ENCODE measurements around the gene GINS2. TPM values are rescaled to one million over a fixed set of nuclear protein-coding genes. Genes with fewer than 3 reads are reported as not detected.

The GINS2 gene
- polyA plus RNA-seq, 1 of the 3 experiments (the other 2 are of a cell fraction): 9.0 TPM

DNA sequence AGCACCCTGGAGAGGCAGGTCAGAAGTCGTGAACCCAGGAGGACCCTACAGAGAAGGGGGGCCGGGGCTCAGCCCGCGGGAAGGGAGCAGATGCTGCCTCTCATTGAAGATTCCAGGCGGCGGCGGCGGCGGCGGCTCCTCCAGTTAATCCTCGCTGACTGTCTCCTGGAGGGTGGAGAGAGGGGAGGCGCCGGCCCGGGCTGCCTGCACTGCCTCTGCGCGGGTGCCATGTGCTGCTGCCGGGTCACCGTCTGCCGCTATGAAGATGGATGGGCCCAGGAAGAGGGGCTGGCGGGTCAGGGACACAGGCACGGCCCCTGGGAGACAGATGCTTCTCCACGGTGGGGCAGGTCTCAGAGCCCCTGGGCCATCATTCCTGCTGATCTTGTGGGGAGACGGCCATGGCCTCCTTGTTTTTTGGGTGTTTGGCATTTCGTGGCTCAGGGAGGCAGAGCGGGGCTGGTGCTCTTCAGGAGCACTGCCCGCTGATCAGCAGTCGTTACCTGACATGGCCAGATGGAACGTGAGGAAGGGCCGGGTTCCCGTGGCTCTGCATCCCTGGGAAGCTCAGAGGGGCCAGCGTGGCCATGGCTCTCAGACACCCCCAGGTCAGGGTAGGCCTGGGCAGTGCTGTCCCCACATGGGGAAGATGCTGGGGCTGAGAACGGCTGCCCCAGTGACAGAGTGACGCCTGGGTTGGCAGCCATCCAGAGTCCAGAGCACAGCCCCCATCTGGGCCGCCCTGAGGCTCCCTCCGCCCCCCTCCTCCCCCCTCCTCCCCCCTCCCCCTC is 36.1 kb downstream of the GINS2 start:
- Histone ChIP-seq H3K4me3 (ENCODE audit: low read depth in 2 of 2, low read length in 1 of 2) (no peak overlapping the region), H3K79me2 (ENCODE audit: insufficient read depth) (peaks cover 3% of the 10 kb centered on the region; the same call in 1 of the 2 replicates), H3K4me1 (ENCODE audit: control insufficient read depth in 1 of 2, insufficient read depth in 2 of 2, low read depth in 1 of 2, low read length in 1 of 2) (peaks cover 17 to 67% of the 10 kb centered on the region in 2 experiments), H3K4me2 (peak overlapping the region; percentile 2; the same call in 1 of the 2 replicates), H3K27me3 (ENCODE audit: insufficient read depth) (no peaks in the 10 kb centered on the region), H4K20me1 (ENCODE audit: insufficient read depth) (peaks cover 62% of the 10 kb centered on the region), H2AFZ (ENCODE audit: low read depth) (no peak overlapping the region), H3K27ac (ENCODE audit: low read depth in 2 of 2, low read length in 1 of 2) (peak overlapping the region; percentile 63 to 99), H3K9me2 (no peaks in the 10 kb centered on the region), H3K36me3 (replicated peaks in 1 of 2; ENCODE audit: control insufficient read depth in 1 of 2, insufficient read depth in 2 of 2, low read length in 1 of 2) (peaks cover 7 to 61% of the 10 kb centered on the region in 2 experiments), H3K9ac (no peak overlapping the region), H3F3A (replicated peaks; ENCODE audit: insufficient read depth) (peaks cover 17% of the 10 kb centered on the region), H3K9me3 (no peaks in the 10 kb centered on the region)
- TF ChIP-seq CHD2 (IDR thresholded peaks at IDR 0.05; ENCODE audit: low read length, partially characterized antibody) (no peak), EP300 (IDR thresholded peaks at IDR 0.05; ENCODE audit: borderline replicate concordance in 1 of 2, low read depth in 1 of 2, low read length in 1 of 2) (no peak), FOXM1 (IDR thresholded peaks at IDR 0.05; ENCODE audit: low read depth) (no peak), POLR2AphosphoS5 (IDR thresholded peaks at IDR 0.05; ENCODE audit: low read depth, low read length) (no peak), TAF1 (IDR thresholded peaks at IDR 0.05; ENCODE audit: borderline replicate concordance, low read depth, low read length) (no peak), TCF12 (IDR thresholded peaks at IDR 0.05) (no peak), MXI1 (IDR thresholded peaks at IDR 0.05; ENCODE audit: low read depth, low read length) (peak; percentile 59), NFIC (IDR thresholded peaks at IDR 0.05; ENCODE audit: borderline replicate concordance) (peak; percentile 42), NRF1 (IDR thresholded peaks at IDR 0.05; ENCODE audit: low read depth, low read length) (0 out of 2 replicates have a peak, but pooled peaks have one; percentile 41), YY1 (IDR thresholded peaks at IDR 0.05; ENCODE audit: low read depth) (no peak)
- TF ChIP-seq, protein P1, sequence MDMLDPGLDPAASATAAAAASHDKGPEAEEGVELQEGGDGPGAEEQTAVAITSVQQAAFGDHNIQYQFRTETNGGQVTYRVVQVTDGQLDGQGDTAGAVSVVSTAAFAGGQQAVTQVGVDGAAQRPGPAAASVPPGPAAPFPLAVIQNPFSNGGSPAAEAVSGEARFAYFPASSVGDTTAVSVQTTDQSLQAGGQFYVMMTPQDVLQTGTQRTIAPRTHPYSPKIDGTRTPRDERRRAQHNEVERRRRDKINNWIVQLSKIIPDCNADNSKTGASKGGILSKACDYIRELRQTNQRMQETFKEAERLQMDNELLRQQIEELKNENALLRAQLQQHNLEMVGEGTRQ (IDR thresholded peaks at IDR 0.05; ENCODE audit: borderline replicate concordance, low read depth, low read length): no peak
- TF ChIP-seq, protein P2, sequence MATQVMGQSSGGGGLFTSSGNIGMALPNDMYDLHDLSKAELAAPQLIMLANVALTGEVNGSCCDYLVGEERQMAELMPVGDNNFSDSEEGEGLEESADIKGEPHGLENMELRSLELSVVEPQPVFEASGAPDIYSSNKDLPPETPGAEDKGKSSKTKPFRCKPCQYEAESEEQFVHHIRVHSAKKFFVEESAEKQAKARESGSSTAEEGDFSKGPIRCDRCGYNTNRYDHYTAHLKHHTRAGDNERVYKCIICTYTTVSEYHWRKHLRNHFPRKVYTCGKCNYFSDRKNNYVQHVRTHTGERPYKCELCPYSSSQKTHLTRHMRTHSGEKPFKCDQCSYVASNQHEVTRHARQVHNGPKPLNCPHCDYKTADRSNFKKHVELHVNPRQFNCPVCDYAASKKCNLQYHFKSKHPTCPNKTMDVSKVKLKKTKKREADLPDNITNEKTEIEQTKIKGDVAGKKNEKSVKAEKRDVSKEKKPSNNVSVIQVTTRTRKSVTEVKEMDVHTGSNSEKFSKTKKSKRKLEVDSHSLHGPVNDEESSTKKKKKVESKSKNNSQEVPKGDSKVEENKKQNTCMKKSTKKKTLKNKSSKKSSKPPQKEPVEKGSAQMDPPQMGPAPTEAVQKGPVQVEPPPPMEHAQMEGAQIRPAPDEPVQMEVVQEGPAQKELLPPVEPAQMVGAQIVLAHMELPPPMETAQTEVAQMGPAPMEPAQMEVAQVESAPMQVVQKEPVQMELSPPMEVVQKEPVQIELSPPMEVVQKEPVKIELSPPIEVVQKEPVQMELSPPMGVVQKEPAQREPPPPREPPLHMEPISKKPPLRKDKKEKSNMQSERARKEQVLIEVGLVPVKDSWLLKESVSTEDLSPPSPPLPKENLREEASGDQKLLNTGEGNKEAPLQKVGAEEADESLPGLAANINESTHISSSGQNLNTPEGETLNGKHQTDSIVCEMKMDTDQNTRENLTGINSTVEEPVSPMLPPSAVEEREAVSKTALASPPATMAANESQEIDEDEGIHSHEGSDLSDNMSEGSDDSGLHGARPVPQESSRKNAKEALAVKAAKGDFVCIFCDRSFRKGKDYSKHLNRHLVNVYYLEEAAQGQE (IDR thresholded peaks at IDR 0.05; ENCODE audit: low read depth, low read length): no peak
- TF ChIP-seq, protein P3, sequence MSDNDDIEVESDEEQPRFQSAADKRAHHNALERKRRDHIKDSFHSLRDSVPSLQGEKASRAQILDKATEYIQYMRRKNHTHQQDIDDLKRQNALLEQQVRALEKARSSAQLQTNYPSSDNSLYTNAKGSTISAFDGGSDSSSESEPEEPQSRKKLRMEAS (IDR thresholded peaks at IDR 0.05; ENCODE audit: low read depth): peak; percentile 44
- TF ChIP-seq, protein P4, sequence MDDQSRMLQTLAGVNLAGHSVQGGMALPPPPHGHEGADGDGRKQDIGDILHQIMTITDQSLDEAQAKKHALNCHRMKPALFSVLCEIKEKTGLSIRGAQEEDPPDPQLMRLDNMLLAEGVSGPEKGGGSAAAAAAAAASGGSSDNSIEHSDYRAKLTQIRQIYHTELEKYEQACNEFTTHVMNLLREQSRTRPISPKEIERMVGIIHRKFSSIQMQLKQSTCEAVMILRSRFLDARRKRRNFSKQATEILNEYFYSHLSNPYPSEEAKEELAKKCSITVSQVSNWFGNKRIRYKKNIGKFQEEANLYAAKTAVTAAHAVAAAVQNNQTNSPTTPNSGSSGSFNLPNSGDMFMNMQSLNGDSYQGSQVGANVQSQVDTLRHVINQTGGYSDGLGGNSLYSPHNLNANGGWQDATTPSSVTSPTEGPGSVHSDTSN (IDR thresholded peaks at IDR 0.05): 0 out of 2 replicates have a peak, but pooled peaks have one; percentile 4
- peak; percentile 83 for DNase-seq
- ChIA-PET POLR2A (no interaction called here), CTCF (interaction anchor here (1.2 to 7.4 kb wide), 2 partner anchors 37 to 65 kb away, joined by 4 to 49 read pairs; no protein-coding TSS in a partner anchor)
- WGBS (ENCODE audit: low lambda C conversion rate): 36% methylated on average over 5 of the region's 35 CpGs
